DLD1 (cell line): Measurements from ENCODE around the gene NUCB1.

ENCODE experiments used
- in situ Hi-C: cut with HindIII; loops from 2 replicates; pipeline ENCODE4 v1.10.0; 2017; ENCODE audit warnings: low sequenced_read_pairs

Gene NUCB1

DNA sequence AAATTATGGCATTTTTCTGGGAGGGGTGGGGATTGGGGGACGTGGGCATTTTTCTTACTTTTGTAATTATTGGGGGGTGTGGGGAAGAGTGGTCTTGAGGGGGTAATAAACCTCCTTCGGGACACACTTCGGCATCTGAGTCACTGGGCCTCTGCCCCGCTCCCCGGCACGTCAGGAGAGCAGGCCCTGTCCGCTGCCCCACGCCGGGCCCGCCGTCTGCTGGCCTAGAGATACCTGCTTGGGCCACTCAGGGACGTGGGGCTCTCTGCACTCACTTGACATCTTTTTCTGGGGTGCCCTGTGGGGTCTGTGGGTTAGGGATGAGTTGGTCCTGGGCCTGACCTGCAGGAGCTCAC, 61.5 kb downstream of the NUCB1 start:
- in situ Hi-C loops: loop anchor here (10.0 kb wide), 1 partner anchor 167 kb away; no protein-coding TSS in a partner anchor

DNA sequence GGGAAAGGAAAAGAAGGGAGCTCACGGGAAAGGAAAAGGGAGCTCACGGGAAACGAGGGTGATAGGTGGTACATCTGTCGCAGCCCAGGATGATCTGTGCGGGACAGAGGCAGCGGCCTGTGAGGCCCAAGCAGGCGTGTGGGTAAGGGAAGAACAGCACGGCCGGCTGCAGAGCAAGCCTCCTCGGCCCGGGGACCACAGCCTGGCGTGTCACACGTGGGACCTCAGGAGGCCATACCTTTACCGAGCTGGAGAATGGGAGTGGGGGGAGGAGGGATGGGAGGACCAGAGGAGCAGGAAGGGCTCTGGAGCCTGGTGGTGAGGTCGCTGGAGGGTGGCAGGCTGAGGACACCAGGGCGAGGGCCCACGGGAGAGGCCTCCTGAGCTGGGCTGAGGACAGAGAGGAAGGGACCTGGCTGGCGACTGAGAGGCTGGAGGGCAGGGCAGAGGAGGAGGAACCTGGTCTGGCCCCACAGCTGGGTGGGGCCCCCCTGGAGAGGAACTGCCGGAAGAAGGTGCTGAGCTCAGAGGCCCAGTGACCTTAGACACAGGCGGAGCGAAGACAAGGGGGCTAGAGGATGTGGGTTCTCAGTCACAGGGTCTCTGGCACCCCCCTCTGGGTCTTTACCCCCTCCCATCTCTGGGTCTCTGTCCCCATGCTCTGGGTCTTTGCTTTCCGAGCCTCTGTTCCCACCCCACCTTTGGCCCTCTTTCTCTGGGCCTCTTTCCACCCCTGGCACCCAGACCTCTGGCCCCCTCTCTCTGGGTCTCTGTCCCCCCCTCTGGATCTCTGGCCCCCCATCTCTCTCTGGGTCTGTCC, 62.1 kb downstream of the NUCB1 start:
- in situ Hi-C loops: loop anchor here (10.0 kb wide), 1 partner anchor 167 kb away; no protein-coding TSS in a partner anchor

GRCh38 chr19:48962849-48963165, 62.7 kb downstream of the NUCB1 start:
- in situ Hi-C loops: loop anchor here (10.0 kb wide), 1 partner anchor 168 kb away; no protein-coding TSS in a partner anchor

- in situ Hi-C loops: loop anchor here (10.0 kb wide), 1 partner anchor 169 kb away; no protein-coding TSS in a partner anchor
Observed at GRCh38 chr19:48963371-48964204, 63.5 kb downstream of the NUCB1 start.

DNA sequence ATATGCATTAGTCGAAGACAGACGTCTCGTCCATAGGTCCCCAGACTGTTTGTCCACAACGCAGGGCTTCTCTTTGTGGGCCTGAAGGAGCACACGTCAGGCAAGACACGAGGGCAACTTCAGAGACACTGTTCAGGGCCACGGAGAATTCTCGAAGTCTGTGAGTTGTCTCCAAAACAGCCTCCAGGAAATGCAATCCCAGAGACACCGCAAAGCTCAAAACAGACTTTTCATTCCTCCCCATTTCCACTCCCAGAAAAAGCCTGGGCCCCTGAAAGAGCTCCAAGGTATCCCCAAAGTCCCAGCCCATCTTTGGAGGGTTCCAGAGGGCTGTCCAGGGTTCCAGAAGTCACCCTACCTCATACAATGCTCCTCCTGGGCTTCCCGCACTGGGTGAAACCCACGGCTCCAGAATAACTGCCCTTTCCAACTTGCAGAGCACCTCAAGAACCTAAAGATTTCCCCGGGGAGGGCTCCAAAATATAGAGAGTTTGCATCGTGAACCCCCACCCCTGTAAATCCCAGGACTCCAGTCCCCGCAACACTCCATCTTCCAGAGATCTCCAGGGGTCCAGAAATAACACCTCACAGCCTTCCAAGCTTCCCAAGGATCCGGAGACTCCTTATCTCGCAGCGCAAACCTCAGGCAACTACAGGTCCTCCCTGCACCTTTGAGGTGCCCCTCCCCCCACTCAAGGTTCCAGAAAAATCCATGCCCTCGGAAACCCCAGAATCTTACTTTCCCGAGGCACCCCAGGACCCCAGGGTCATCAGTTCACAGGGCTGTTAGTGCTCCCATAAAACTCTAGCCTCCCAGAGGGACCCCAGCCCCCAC, 64.3 kb downstream of the NUCB1 start:
- in situ Hi-C loops: loop anchor here (10.0 kb wide), 1 partner anchor 170 kb away; no protein-coding TSS in a partner anchor

DNA sequence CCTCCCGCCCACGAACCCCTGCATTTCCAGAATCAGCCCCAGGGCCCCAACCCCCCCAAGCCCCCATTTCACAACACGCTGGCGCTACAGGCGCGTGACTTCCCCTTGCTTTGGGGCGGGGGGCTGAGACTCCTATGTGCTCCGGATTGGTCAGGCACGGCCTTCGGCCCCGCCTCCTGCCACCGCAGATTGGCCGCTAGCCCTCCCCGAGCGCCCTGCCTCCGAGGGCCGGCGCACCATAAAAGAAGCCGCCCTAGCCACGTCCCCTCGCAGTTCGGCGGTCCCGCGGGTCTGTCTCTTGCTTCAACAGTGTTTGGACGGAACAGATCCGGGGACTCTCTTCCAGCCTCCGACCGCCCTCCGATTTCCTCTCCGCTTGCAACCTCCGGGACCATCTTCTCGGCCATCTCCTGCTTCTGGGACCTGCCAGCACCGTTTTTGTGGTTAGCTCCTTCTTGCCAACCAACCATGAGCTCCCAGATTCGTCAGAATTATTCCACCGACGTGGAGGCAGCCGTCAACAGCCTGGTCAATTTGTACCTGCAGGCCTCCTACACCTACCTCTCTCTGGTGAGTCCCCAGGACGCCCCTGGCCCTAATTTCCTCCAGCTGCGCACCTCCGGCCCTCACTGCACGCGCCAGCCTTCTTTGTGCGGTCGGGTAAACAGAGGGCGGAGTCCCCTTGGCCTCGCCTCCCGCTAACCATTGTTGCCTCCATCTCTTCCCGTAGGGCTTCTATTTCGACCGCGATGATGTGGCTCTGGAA, 65.1 kb downstream of the NUCB1 start, which contains the start of gene FTL:
TSS of gene FTL (plus strand) at position 270 of the 766 bp plus-strand sequence. CDS start at position 469, 199 bp downstream.
- in situ Hi-C loops: loop anchor here (10.0 kb wide), 1 partner anchor 170 kb away; no protein-coding TSS in a partner anchor

DNA sequence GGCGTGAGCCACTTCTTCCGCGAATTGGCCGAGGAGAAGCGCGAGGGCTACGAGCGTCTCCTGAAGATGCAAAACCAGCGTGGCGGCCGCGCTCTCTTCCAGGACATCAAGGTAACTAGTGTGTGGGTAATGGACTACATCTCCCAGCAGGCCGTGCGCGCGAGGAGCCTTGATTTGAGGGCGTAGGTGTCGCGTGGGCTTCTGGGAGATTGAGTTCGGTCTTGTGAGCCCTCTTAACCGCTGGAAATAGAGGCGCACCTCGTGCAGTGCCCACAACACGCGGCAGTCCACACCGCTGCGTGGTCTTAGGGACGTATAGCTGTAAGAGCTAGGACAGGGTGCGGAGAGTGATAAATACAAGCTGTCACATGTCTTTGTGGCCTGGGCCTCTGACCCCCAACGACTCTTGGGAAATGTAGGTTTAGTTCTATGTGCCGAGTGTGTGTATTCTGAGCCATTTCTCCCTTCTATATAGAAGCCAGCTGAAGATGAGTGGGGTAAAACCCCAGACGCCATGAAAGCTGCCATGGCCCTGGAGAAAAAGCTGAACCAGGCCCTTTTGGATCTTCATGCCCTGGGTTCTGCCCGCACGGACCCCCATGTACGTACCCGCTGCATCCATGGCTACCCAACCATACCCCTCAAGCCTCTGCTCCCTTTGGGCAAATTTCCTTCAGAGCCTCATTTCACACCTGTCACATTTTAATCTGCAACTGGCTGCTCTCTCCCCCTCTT, 65.9 kb downstream of the NUCB1 start:
- in situ Hi-C loops: loop anchor here (10.0 kb wide), 1 partner anchor 171 kb away; no protein-coding TSS in a partner anchor

- in situ Hi-C loops: loop anchor here (10.0 kb wide), 1 partner anchor 172 kb away; no protein-coding TSS in a partner anchor
Observed at GRCh38 chr19:48966541-48967345, 66.6 kb downstream of the NUCB1 start.

DNA sequence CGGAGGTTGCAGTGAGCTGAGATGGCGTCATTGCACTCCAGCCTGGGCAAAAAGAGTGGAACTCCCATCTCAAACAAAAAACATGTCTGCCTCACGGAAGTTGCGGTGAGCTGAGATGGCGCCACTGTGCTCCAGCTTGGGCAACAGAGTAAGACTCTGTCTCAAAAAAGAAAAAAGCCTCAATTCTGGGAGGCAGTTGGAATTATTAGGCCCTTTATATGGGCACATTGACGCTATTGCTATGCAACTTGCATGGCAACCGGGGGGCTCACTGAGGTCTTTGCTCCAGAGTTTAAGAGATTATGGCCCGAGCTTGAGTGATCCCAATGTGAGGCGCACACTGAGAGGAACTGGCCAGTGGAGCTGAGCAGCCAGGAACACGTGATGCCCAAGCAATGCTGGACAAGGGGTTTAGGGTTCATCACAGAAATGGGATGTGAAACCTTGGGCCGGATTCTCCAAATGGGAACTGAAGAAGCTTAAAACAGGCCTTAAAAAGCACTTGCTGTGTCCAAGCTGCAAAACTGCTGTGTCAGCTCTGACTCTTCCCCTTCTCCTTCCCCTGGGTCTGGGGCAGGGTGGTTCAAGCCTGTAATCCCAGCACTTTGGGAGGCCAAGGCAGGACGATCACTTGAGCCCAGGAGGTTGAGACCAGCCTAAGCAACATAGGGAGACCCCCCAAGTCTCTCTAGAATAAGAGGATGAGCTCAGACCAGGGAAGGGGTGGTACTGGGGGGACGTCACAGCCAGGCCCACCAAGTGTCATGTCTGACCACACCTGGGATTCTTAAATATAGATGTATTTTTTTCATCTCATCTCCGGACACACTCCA, 67.5 kb downstream of the NUCB1 start:
- in situ Hi-C loops: loop anchor here (10.0 kb wide), 1 partner anchor 173 kb away; no protein-coding TSS in a partner anchor

- in situ Hi-C loops: loop anchor here (10.0 kb wide), 1 partner anchor 173 kb away; no protein-coding TSS in a partner anchor
Observed at GRCh38 chr19:48968179-48968661, 68.1 kb downstream of the NUCB1 start.

- in situ Hi-C loops: loop anchor here (10.0 kb wide), 1 partner anchor 174 kb away; no protein-coding TSS in a partner anchor
Observed at GRCh38 chr19:48968813-48969218, 68.7 kb downstream of the NUCB1 start.

- in situ Hi-C loops: loop anchor here (10.0 kb wide), 1 partner anchor 175 kb away; no protein-coding TSS in a partner anchor
Observed at GRCh38 chr19:48969276-48970138, 69.4 kb downstream of the NUCB1 start.

DNA sequence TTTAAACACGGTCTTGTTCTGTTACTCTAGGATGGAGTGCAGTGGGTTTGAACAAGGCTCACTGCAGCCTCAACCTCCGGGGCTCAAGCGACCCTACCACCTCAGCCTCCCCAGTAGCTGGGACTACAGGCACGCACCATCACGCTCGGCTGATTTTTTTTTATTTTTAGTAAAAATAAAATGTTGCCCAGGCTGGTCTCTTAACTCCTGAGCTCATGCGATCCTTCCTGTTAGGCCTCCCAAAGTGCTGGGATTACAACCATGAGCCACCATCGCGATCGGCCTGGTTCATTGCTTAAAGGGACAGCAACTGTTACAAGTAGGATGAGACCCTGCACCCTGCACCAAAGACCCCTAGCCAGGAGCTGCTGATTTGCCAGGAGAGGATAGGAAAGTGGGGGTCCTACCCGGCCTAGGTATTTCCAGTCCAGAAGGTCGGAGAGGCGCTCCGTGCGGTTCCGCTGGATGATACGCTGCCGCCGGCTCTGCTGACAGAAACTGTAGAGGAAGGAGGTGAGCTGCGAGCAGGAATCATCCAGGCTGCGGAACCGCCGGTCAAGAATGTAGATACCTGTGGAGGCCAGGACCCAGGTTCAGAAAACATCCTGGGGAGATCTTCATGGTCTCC, 70.1 kb downstream of the NUCB1 start:
- in situ Hi-C loops: no loop called here

- in situ Hi-C loops: no loop called here
Observed at GRCh38 chr19:48970923-48971395, 70.8 kb downstream of the NUCB1 start.
